Measurements from ENCODE around the gene C6orf89. TPM values are rescaled to one million over a fixed set of nuclear protein-coding genes. Genes with fewer than 3 reads are reported as not detected.

Gene C6orf89
- polyA plus RNA-seq, 1 donor (not counting 4 experiments of a cell fraction or from before 2014, with no cell fraction given), result 29.0 TPM

- Histone ChIP-seq H3K27me3 (ENCODE audit: control insufficient read depth, extremely low read depth, insufficient read depth, low read length) (no peaks in the 10 kb centered on the region), H4K20me1 (ENCODE audit: control insufficient read depth, extremely low read depth, insufficient read depth, low read length) (no peaks in the 10 kb centered on the region), H3K9me1 (ENCODE audit: control insufficient read depth, extremely low read depth, insufficient read depth, low read length) (no peaks in the 10 kb centered on the region), H3K4me3 (ENCODE audit: control insufficient read depth in 2 of 3, extremely low read depth in 1 of 3, insufficient read depth in 2 of 3, low read depth in 1 of 3, low read length in 3 of 3) (no peak overlapping the region), H2AFZ (ENCODE audit: control insufficient read depth, low read length) (no peak overlapping the region), H3K4me2 (ENCODE audit: control insufficient read depth, extremely low read depth, insufficient read depth, low read depth, low read length) (no peak overlapping the region), H3K9ac (ENCODE audit: control insufficient read depth, extremely low read depth, insufficient read depth, low read length) (no peak overlapping the region), H3K9me3 (ENCODE audit: control insufficient read depth, low read depth, low read length) (no peaks in the 10 kb centered on the region), H3K79me2 (ENCODE audit: control insufficient read depth, insufficient read depth, low read length) (peaks cover 28% of the 10 kb centered on the region), H3K36me3 (ENCODE audit: control insufficient read depth in 2 of 2, extremely low read depth in 1 of 2, insufficient read depth in 2 of 2, low read length in 2 of 2) (peaks cover 0 to 3% of the 10 kb centered on the region in 2 experiments), H3K27ac (ENCODE audit: control insufficient read depth, insufficient read depth, low read length) (no peak overlapping the region), H3K4me1 (ENCODE audit: control insufficient read depth, extremely low read depth, insufficient read depth, low read length) (peaks cover 11% of the 10 kb centered on the region)
- DNase-seq (ENCODE audit: low read depth, low spot score), result no peak
- no peak for FAIRE-seq
- TF ChIP-seq EZH2 (IDR thresholded peaks at IDR 0.05; ENCODE audit: low read length) (no peak), CTCF (optimal IDR thresholded peaks at IDR 0.05 in 1 of 3, IDR thresholded peaks at IDR 0.05 in 1 of 3, conservative IDR thresholded peaks at IDR 0.05 in 1 of 3; ENCODE audit: extremely low read depth in 1 of 3, insufficient read depth in 2 of 3, low read length in 3 of 3) (no peak)
- dilution Hi-C loops (cut with MboI; ENCODE audit: extremely low pct_ligation_motif_present, low sequenced_read_pairs), result no loop called here
Measured at GRCh38 chr6:36888115-36888643, 2.4 kb downstream of the C6orf89 start.

GRCh38 chr6:36888654-36889481, 3.1 kb downstream of the C6orf89 start:
- Histone ChIP-seq H3K4me3 (ENCODE audit: control insufficient read depth in 2 of 3, extremely low read depth in 1 of 3, insufficient read depth in 2 of 3, low read depth in 1 of 3, low read length in 3 of 3) (no peak overlapping the region), H3K27ac (ENCODE audit: control insufficient read depth, insufficient read depth, low read length) (no peak overlapping the region), H3K4me2 (ENCODE audit: control insufficient read depth, extremely low read depth, insufficient read depth, low read depth, low read length) (no peak overlapping the region), H3K36me3 (ENCODE audit: control insufficient read depth in 2 of 2, extremely low read depth in 1 of 2, insufficient read depth in 2 of 2, low read length in 2 of 2) (peaks cover 0 to 3% of the 10 kb centered on the region in 2 experiments), H3K9me1 (ENCODE audit: control insufficient read depth, extremely low read depth, insufficient read depth, low read length) (no peaks in the 10 kb centered on the region), H3K9me3 (ENCODE audit: control insufficient read depth, low read depth, low read length) (no peaks in the 10 kb centered on the region), H3K9ac (ENCODE audit: control insufficient read depth, extremely low read depth, insufficient read depth, low read length) (no peak overlapping the region), H4K20me1 (ENCODE audit: control insufficient read depth, extremely low read depth, insufficient read depth, low read length) (no peaks in the 10 kb centered on the region), H3K79me2 (ENCODE audit: control insufficient read depth, insufficient read depth, low read length) (peaks cover 28% of the 10 kb centered on the region), H3K27me3 (ENCODE audit: control insufficient read depth, extremely low read depth, insufficient read depth, low read length) (no peaks in the 10 kb centered on the region), H3K4me1 (ENCODE audit: control insufficient read depth, extremely low read depth, insufficient read depth, low read length) (peaks cover 11% of the 10 kb centered on the region), H2AFZ (ENCODE audit: control insufficient read depth, low read length) (no peak overlapping the region)
- DNase-seq (ENCODE audit: low read depth, low spot score), result no peak
- dilution Hi-C loops (cut with MboI; ENCODE audit: extremely low pct_ligation_motif_present, low sequenced_read_pairs), result no loop called here
- no peak for FAIRE-seq
- no peak for TF ChIP-seq EZH2 (IDR thresholded peaks at IDR 0.05; ENCODE audit: low read length)
- no peak for TF ChIP-seq CTCF (optimal IDR thresholded peaks at IDR 0.05 in 1 of 3, IDR thresholded peaks at IDR 0.05 in 1 of 3, conservative IDR thresholded peaks at IDR 0.05 in 1 of 3; ENCODE audit: extremely low read depth in 1 of 3, insufficient read depth in 2 of 3, low read length in 3 of 3)

Data from keratinocyte (primary cell).